GM19438 (cell line): ENCODE data around the gene FARP1.
A peak's percentile ranks its signal among the peaks of the same experiment; 100 is the strongest.

Experiments used
- ATAC-seq: cut with Tn5 transposase; IDR thresholded peaks from one replicate; pipeline ENCODE4 v1.9.1; 2021; ENCODE audit warnings: low read depth; ENCODE audit not compliant: unreplicated experiment

Gene FARP1

GRCh38 chr13:98134901-98135300 lies 8.0 kb upstream of the FARP1 start:
- ATAC-seq = no peak

- no peak for ATAC-seq
Observed at GRCh38 chr13:98141091-98141490, 1.8 kb upstream of the FARP1 start.

GRCh38 chr13:98141509-98142379 lies 1.1 kb upstream of the FARP1 start:
- peak; percentile 11 for ATAC-seq

GRCh38 chr13:98143157-98143553 lies 261 bp downstream of the FARP1 start:
- peak; percentile 5 for ATAC-seq

- ATAC-seq = no peak
Observed at GRCh38 chr13:98143601-98144026, 720 bp downstream of the FARP1 start.

GRCh38 chr13:98144027-98144741 lies 1.3 kb downstream of the FARP1 start:
- ATAC-seq = no peak

- ATAC-seq = no peak
Observed at GRCh38 chr13:98144801-98145350, 2.0 kb downstream of the FARP1 start.

GRCh38 chr13:98147521-98147920 lies 4.6 kb downstream of the FARP1 start:
- no peak for ATAC-seq

- ATAC-seq = no peak
Observed at GRCh38 chr13:98150832-98151479, 8.1 kb downstream of the FARP1 start.

GRCh38 chr13:98155475-98156109 lies 12.7 kb downstream of the FARP1 start:
- no peak for ATAC-seq

GRCh38 chr13:98156259-98156658 lies 13.4 kb downstream of the FARP1 start:
- no peak for ATAC-seq

GRCh38 chr13:98157188-98157587 lies 14.3 kb downstream of the FARP1 start:
- no peak for ATAC-seq

GRCh38 chr13:98157609-98158008 lies 14.7 kb downstream of the FARP1 start:
- ATAC-seq = no peak

- ATAC-seq = no peak
Observed at GRCh38 chr13:98158172-98158899, 15.4 kb downstream of the FARP1 start.

GRCh38 chr13:98162935-98163334 lies 20.0 kb downstream of the FARP1 start:
- no peak for ATAC-seq

GRCh38 chr13:98169331-98169730 lies 26.4 kb downstream of the FARP1 start:
- ATAC-seq = no peak

GRCh38 chr13:98171900-98172589 lies 29.2 kb downstream of the FARP1 start:
- no peak for ATAC-seq

- ATAC-seq = no peak
Observed at GRCh38 chr13:98172590-98173422, 29.9 kb downstream of the FARP1 start.
